IMR-90 (cell line): Measurements from ENCODE around the gene PRELID3B.

Experiments
- BHLHE40 ChIP-seq: fragments of 150-350 bp; IDR thresholded peaks from 2 replicates; pipeline ENCODE4 v1.6.1; 2016; ENCODE audit warnings: mild to moderate bottlenecking, low read depth, low read length
- CEBPB ChIP-seq: IDR thresholded peaks from 2 replicates; pipeline ENCODE4 v1.6.1; 2012; ENCODE audit warnings: low read depth, low read length, improper control_type of control experiment
- CTCF ChIP-seq: conservative IDR thresholded peaks from 2 replicates; pipeline ENCODE4 v1.5.1; 2012; ENCODE audit warnings: mild to moderate bottlenecking, low read depth, low read length, improper control_type of control experiment
- ELK1 ChIP-seq: fragments of 150-350 bp; IDR thresholded peaks from 2 replicates; pipeline ENCODE4 v1.6.1; 2016; ENCODE audit warnings: low read depth, mild to moderate bottlenecking, low read length, moderate library complexity, borderline replicate concordance
- MAFK ChIP-seq: IDR thresholded peaks from 2 replicates; pipeline ENCODE4 v1.6.1; 2012; ENCODE audit warnings: low read depth, low read length, improper control_type of control experiment
- MXI1 ChIP-seq: IDR thresholded peaks from 2 replicates; pipeline ENCODE4 v1.6.1; 2012; ENCODE audit warnings: low read depth, mild to moderate bottlenecking, low read length, moderate library complexity, borderline replicate concordance
- POLR2A ChIP-seq: IDR thresholded peaks from 2 replicates; pipeline ENCODE4 v1.6.1; 2012; ENCODE audit warnings: mild to moderate bottlenecking, low read depth, low read length
- RCOR1 ChIP-seq: IDR thresholded peaks from 2 replicates; pipeline ENCODE4 v1.6.1; 2012; ENCODE audit warnings: mild to moderate bottlenecking, low read length, improper control_type of control experiment; ENCODE audit not compliant: insufficient replicate concordance
- RFX5 ChIP-seq: IDR thresholded peaks from 2 replicates; pipeline ENCODE4 v1.8.0; 2012; ENCODE audit warnings: low read depth, mild to moderate bottlenecking, low read length, moderate library complexity
- USF2 ChIP-seq: fragments of 150-350 bp; IDR thresholded peaks from 2 replicates; pipeline ENCODE4 v1.6.1; 2017; ENCODE audit warnings: mild to moderate bottlenecking, antibody characterized with exemption, low read length, low read depth

GRCh38 chr20:58986286-58986967 is 56.2 kb downstream of the PRELID3B start:
- TF ChIP-seq CTCF (no peak), ELK1 (no peak), POLR2A (no peak), MXI1 (no peak), RFX5 (no peak), CEBPB (no peak), USF2 (no peak), MAFK (no peak), RCOR1 (no peak), BHLHE40 (no peak)
